MM.1S (cell line): ENCODE data around the gene FARS2.

Experiments
- DNase-seq: peaks from one replicate; pipeline ENCODE4 v3.0.0-alpha.2; 2015
- H2AFZ ChIP-seq: fragments of 300-600 bp; sonication (generic); 2 replicates; pipeline ENCODE4 v1.6.0; 2016; ENCODE audit warnings: antibody characterized with exemption, low read length
- H3F3A ChIP-seq: fragments of 300-600 bp; sonication (generic); 2 replicates; pipeline ENCODE4 v1.6.1; 2016; ENCODE audit warnings: mild to moderate bottlenecking, antibody characterized with exemption, low read length, moderate library complexity, mixed read lengths; ENCODE audit not compliant: insufficient read depth
- H3K27ac ChIP-seq: fragments of 300-600 bp; sonication (generic); 2 replicates; pipeline ENCODE4 v1.5.1; 2016; ENCODE audit warnings: mild to moderate bottlenecking, low read length
- H3K27me3 ChIP-seq: fragments of 300-600 bp; sonication (generic); replicated peaks from 2 replicates; pipeline ENCODE4 v1.6.0; 2016; ENCODE audit warnings: low read length; ENCODE audit not compliant: insufficient read depth
- H3K36me3 ChIP-seq: fragments of 300-600 bp; sonication (generic); replicated peaks from 2 replicates; pipeline ENCODE4 v1.6.1; 2016; ENCODE audit warnings: mild to moderate bottlenecking, low read length, mixed read lengths; ENCODE audit not compliant: insufficient read depth
- H3K4me1 ChIP-seq: fragments of 300-600 bp; sonication (generic); 2 replicates; pipeline ENCODE4 v1.6.1; 2016; ENCODE audit warnings: low read length, mixed read lengths
- H3K4me2 ChIP-seq: fragments of 300-600 bp; sonication (generic); 2 replicates; pipeline ENCODE4 v1.6.0; 2016; ENCODE audit warnings: low read depth, low read length
- H3K4me3 ChIP-seq: fragments of 300-600 bp; sonication (generic); 2 replicates; pipeline ENCODE4 v1.5.1; 2016; ENCODE audit warnings: low read length, mixed read lengths
- H3K79me2 ChIP-seq: fragments of 300-600 bp; sonication (generic); 2 replicates; pipeline ENCODE4 v1.6.1; 2016; ENCODE audit warnings: mixed run types, low read length, mixed read lengths
- H3K9ac ChIP-seq: fragments of 300-600 bp; sonication (generic); 2 replicates; pipeline ENCODE4 v1.6.1; 2016; ENCODE audit warnings: low read length, mixed read lengths
- H3K9me2 ChIP-seq: fragments of 300-600 bp; sonication (generic); replicated peaks from 2 replicates; pipeline ENCODE4 v1.6.1; 2016; ENCODE audit warnings: mild to moderate bottlenecking, low read length, mixed read lengths; ENCODE audit not compliant: insufficient read depth
- H3K9me3 ChIP-seq: fragments of 300-600 bp; sonication (generic); replicated peaks from 2 replicates; pipeline ENCODE4 v1.6.1; 2016; ENCODE audit warnings: mild to moderate bottlenecking, low read length, mixed read lengths; ENCODE audit not compliant: insufficient read depth
- H4K20me1 ChIP-seq: fragments of 300-600 bp; sonication (generic); 2 replicates; pipeline ENCODE4 v1.6.1; 2016; ENCODE audit warnings: mild to moderate bottlenecking, low read length, moderate library complexity, mixed read lengths; ENCODE audit not compliant: insufficient read depth
- EZH2 ChIP-seq: fragments of 300-600 bp; sonication (generic); optimal IDR thresholded peaks from 2 replicates; pipeline ENCODE3; 2017; ENCODE audit warnings: low read depth, mild to moderate bottlenecking, antibody characterized with exemption, low read length, mixed read lengths
- EZH2phosphoT487 ChIP-seq: fragments of 300-600 bp; sonication (generic); IDR thresholded peaks from 2 replicates; pipeline ENCODE4 v1.6.1; 2018; ENCODE audit warnings: antibody characterized with exemption, low read length
- TF ChIP-seq, protein P1 (sequence below): fragments of 300-600 bp; sonication (generic); IDR thresholded peaks from 2 replicates; pipeline ENCODE4 v1.5.1; 2016; ENCODE audit warnings: antibody characterized with exemption, low read length, mixed read lengths

Gene FARS2

DNA sequence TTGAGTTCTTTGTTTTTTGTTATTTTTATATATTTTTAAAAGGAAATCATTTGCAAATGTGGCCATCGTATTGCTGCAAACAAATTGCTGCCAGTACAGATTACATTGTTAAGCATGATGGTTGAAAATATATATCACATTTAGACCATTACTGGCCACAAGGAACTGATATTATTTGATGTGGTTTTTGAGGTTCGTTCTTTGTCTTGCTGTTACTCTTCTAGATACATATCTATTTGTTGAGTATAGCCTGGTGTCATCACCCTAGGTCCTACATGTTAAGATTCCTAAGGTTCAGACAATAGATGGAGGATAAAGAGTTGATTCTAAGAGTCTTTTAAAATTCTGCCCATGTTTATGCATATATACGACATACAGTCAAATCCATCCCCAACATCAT is 306.0 kb downstream of the FARS2 start:
- no peak overlapping the region for H3K27ac ChIP-seq
- no peak overlapping the region for H2AFZ ChIP-seq
- TF ChIP-seq EZH2phosphoT487 (no peak), EZH2 (no peak)
- TF ChIP-seq, protein P1, sequence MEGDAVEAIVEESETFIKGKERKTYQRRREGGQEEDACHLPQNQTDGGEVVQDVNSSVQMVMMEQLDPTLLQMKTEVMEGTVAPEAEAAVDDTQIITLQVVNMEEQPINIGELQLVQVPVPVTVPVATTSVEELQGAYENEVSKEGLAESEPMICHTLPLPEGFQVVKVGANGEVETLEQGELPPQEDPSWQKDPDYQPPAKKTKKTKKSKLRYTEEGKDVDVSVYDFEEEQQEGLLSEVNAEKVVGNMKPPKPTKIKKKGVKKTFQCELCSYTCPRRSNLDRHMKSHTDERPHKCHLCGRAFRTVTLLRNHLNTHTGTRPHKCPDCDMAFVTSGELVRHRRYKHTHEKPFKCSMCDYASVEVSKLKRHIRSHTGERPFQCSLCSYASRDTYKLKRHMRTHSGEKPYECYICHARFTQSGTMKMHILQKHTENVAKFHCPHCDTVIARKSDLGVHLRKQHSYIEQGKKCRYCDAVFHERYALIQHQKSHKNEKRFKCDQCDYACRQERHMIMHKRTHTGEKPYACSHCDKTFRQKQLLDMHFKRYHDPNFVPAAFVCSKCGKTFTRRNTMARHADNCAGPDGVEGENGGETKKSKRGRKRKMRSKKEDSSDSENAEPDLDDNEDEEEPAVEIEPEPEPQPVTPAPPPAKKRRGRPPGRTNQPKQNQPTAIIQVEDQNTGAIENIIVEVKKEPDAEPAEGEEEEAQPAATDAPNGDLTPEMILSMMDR = no peak
- no peaks in the 10 kb centered on the region for H3K79me2 ChIP-seq
- no peak for DNase-seq
- no peaks in the 10 kb centered on the region for H3K9me3 ChIP-seq
- no peaks in the 10 kb centered on the region for H3K36me3 ChIP-seq
- no peaks in the 10 kb centered on the region for H3K9me2 ChIP-seq
- no peak overlapping the region for H3K4me3 ChIP-seq
- H4K20me1 ChIP-seq = no peaks in the 10 kb centered on the region
- no peak overlapping the region for H3K9ac ChIP-seq
- H3F3A ChIP-seq = no peaks in the 10 kb centered on the region
- H3K4me2 ChIP-seq = no peak overlapping the region
- H3K4me1 ChIP-seq = no peaks in the 10 kb centered on the region
- H3K27me3 ChIP-seq = no peaks in the 10 kb centered on the region

DNA sequence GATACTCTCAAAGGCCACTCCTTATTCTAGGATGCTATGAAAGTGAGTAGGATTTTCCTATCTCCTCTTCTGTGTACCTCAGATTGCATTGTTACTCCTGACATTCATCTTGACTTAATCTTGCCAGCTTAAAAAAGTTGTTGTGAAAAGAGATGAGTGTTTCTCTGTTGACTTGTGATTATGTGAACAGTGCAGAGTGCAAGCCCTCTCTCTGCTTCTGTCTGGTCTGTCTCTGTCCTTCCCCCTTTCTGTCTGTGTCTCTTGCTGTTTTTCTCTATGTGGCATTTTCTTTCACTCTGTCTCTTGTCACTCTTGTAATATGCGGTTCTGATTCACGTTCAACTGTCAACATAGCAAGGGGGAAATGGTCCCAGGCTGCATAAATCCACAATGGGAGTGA is 306.6 kb downstream of the FARS2 start:
- H4K20me1 ChIP-seq = no peaks in the 10 kb centered on the region
- no peaks in the 10 kb centered on the region for H3K9me3 ChIP-seq
- H3K4me2 ChIP-seq = no peak overlapping the region
- TF ChIP-seq EZH2phosphoT487 = no peak
- TF ChIP-seq, protein P1 = no peak
- TF ChIP-seq EZH2 = no peak
- no peaks in the 10 kb centered on the region for H3K79me2 ChIP-seq
- H3K9ac ChIP-seq = no peak overlapping the region
- H3K9me2 ChIP-seq = no peaks in the 10 kb centered on the region
- no peak overlapping the region for H2AFZ ChIP-seq
- no peaks in the 10 kb centered on the region for H3F3A ChIP-seq
- H3K27ac ChIP-seq = no peak overlapping the region
- H3K4me1 ChIP-seq = no peaks in the 10 kb centered on the region
- no peaks in the 10 kb centered on the region for H3K36me3 ChIP-seq
- H3K4me3 ChIP-seq = no peak overlapping the region
- DNase-seq = no peak
- H3K27me3 ChIP-seq = no peaks in the 10 kb centered on the region

DNA sequence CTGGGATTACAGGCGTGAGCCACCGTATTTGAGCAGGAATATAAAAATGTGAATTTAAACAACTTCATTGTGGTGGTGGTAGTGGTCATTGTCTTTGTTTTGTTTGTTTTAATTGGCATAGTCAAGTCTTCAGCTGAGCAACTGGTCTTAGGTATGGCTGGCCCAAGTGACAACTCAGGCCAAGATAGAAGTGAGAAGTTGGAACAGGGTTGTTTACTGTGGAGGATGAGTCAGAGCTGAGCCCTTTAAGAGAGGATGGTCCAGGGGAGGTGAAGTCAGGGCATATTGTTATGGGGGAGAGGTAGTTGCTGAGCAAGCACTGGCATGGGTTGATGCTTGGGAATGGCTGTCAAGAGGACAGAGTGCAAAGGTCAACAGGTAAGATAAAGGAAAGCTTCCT is 308.2 kb downstream of the FARS2 start:
- H4K20me1 ChIP-seq = no peaks in the 10 kb centered on the region
- DNase-seq = no peak
- no peak overlapping the region for H3K27ac ChIP-seq
- TF ChIP-seq EZH2 = no peak
- TF ChIP-seq, protein P1 = no peak
- TF ChIP-seq EZH2phosphoT487 = no peak
- no peaks in the 10 kb centered on the region for H3K9me2 ChIP-seq
- no peak overlapping the region for H3K4me3 ChIP-seq
- H3K9ac ChIP-seq = no peak overlapping the region
- H3F3A ChIP-seq = no peaks in the 10 kb centered on the region
- no peak overlapping the region for H3K4me2 ChIP-seq
- no peaks in the 10 kb centered on the region for H3K36me3 ChIP-seq
- no peak overlapping the region for H2AFZ ChIP-seq
- no peaks in the 10 kb centered on the region for H3K27me3 ChIP-seq
- no peaks in the 10 kb centered on the region for H3K9me3 ChIP-seq
- no peaks in the 10 kb centered on the region for H3K4me1 ChIP-seq
- no peaks in the 10 kb centered on the region for H3K79me2 ChIP-seq
